Caco-2 (cell line): ENCODE measurements around the gene SMIM35. TPM values are rescaled to one million over a fixed set of nuclear protein-coding genes. Genes with fewer than 3 reads are reported as not detected.
"Not testable (repeated sequence)": the region's sequence is repeated elsewhere in the genome, so short reads cannot be mapped to it uniquely, and the experiment has no call there.

Experiments used
- BruUV-seq: library from RNA; stranded (reverse); fragments of 400-500 nt; replicated peaks from 2 replicates; lab custom pipeline; 2021; lab: Mats Ljungman, UMichigan
- CTCF ChIA-PET: fragments of 300-600 bp; sonication (Branson Sonifier 250); formaldehyde crosslinking; loops from one replicate; lab custom pipeline; 2022; ENCODE audit warnings: antibody characterized with exemption; lab: Charles Lee
- POLR2A ChIA-PET: fragments of 300-600 bp; sonication (Branson Sonifier 250); formaldehyde crosslinking; loops from one replicate; lab custom pipeline; 2022; ENCODE audit warnings: antibody characterized with exemption; lab: Charles Lee
- DNase-seq, 2 experiments: peaks; one replicate each; pipeline versions ENCODE4 v3.0.0 to v3.0.0-alpha.2; 2020 to 2022
- H3K27me3 ChIP-seq: replicated peaks from 2 replicates; pipeline ENCODE4 v1.6.0; 2011; ENCODE audit warnings: low read length; ENCODE audit not compliant: control insufficient read depth, insufficient read depth
- H3K36me3 ChIP-seq: 2 replicates; pipeline ENCODE4 v1.5.1; 2011; ENCODE audit warnings: low read length; ENCODE audit not compliant: control insufficient read depth, insufficient read depth
- H3K4me1 ChIP-seq: fragments of 250-450 bp; sonication (Bioruptor Pico); 2 replicates; pipeline ENCODE4 v1.5.1; 2020; ENCODE audit warnings: mild to moderate bottlenecking
- H3K4me3 ChIP-seq: 2 replicates; pipeline ENCODE4 v1.5.1; 2011; ENCODE audit warnings: low read depth, mild to moderate bottlenecking, control low read depth, low read length
- H3K9me3 ChIP-seq: fragments of 250-450 bp; sonication (Bioruptor Pico); 2 replicates; pipeline ENCODE4 v1.5.1; 2020; ENCODE audit warnings: mild to moderate bottlenecking, moderate library complexity
- H3K27ac Mint-ChIP-seq: one replicate; pipeline ENCODE4 v1.8.0; 2022; ENCODE audit warnings: mixed read lengths; ENCODE audit not compliant: unreplicated experiment
- H3K27me3 Mint-ChIP-seq: one replicate; pipeline ENCODE4 v1.8.0; 2022; ENCODE audit warnings: mixed read lengths; ENCODE audit not compliant: insufficient read depth, unreplicated experiment
- H3K36me3 Mint-ChIP-seq: one replicate; pipeline ENCODE4 v1.8.0; 2022; ENCODE audit warnings: mild to moderate bottlenecking, mixed read lengths; ENCODE audit not compliant: insufficient read depth, unreplicated experiment
- H3K4me1 Mint-ChIP-seq: one replicate; pipeline ENCODE4 v1.8.0; 2022; ENCODE audit warnings: low read depth, mixed read lengths; ENCODE audit not compliant: unreplicated experiment
- H3K4me3 Mint-ChIP-seq: one replicate; pipeline ENCODE4 v1.8.0; 2022; ENCODE audit warnings: mild to moderate bottlenecking, moderate library complexity, mixed read lengths; ENCODE audit not compliant: unreplicated experiment
- H3K9me3 Mint-ChIP-seq: one replicate; pipeline ENCODE4 v1.8.0; 2022; ENCODE audit warnings: mixed read lengths; ENCODE audit not compliant: unreplicated experiment
- intact Hi-C: fragments of 100-400 bp; cut with micrococcal nuclease; formaldehyde crosslinking; loops from one replicate; pipeline ENCODE4 v1.10.0; 2022; ENCODE audit not compliant: unreplicated experiment
- total RNA-seq: library from RNA; stranded (reverse); gene quantifications from 2 replicates; pipeline ENCODE4 v1.2.3, GENCODE V29; 2022
- TF ChIP-seq, protein P1 (sequence below), 2 experiments: fragments of 200-600 bp in 1 of 2; IDR thresholded peaks; 1 replicate in 1 of 2; 2 replicates in 1 of 2; pipeline versions ENCODE4 v1.5.1 to v1.8.0; 2011 to 2022; ENCODE audit warnings: antibody characterized with exemption in 1 of 2, control low read depth in 1 of 2, inconsistent platforms in 1 of 2, low read depth in 1 of 2, low read length in 1 of 2, mild to moderate bottlenecking in 1 of 2, moderate library complexity in 1 of 2; ENCODE audit not compliant: insufficient read depth in 1 of 2, severe bottlenecking in 1 of 2, unreplicated experiment in 1 of 2

Gene SMIM35
- total RNA-seq, 1 experiment from 2014 or later: not detected

DNA sequence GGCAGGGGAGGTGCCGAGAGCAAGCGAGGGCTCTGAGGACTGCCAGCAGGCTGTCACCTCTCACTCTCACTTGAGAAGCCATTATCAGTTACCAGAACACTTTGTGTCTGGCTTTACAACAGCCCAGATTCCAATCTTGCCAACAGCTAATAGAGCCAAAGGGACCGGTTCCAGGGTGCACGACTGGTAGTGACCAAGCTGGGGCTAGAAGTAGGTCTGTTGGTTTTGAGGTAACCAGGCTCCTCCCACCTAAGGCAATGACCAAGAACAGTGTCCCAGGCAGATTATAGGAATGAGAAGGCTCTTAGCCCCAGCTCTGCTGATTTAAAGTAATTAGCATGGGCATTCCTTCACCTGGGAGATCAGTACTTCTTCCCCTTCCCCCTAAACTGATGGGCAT lies 107.8 kb downstream of the SMIM35 start:
- Histone ChIP-seq H3K4me1 (no peaks in the 10 kb centered on the region), H3K4me3 (no peak overlapping the region), H3K36me3 (no peaks in the 10 kb centered on the region), H3K27me3 (no peaks in the 10 kb centered on the region), H3K9me3 (no peaks in the 10 kb centered on the region)
- no TSS peak for BruUV-seq
- Mint-ChIP-seq H3K4me1 (peaks cover 6% of the 10 kb centered on the region), H3K9me3 (no peaks in the 10 kb centered on the region), H3K27ac (no peak overlapping the region), H3K36me3 (no peaks in the 10 kb centered on the region), H3K4me3 (no peak overlapping the region), H3K27me3 (peaks cover 6% of the 10 kb centered on the region)
- CTCF ChIA-PET: no interaction called here
- DNase-seq: no peak
- POLR2A ChIA-PET: interaction anchor here (0.5 kb wide), 1 partner anchor 540 kb away, joined by 5 read pairs; no protein-coding TSS in a partner anchor
- TF ChIP-seq, protein P1, sequence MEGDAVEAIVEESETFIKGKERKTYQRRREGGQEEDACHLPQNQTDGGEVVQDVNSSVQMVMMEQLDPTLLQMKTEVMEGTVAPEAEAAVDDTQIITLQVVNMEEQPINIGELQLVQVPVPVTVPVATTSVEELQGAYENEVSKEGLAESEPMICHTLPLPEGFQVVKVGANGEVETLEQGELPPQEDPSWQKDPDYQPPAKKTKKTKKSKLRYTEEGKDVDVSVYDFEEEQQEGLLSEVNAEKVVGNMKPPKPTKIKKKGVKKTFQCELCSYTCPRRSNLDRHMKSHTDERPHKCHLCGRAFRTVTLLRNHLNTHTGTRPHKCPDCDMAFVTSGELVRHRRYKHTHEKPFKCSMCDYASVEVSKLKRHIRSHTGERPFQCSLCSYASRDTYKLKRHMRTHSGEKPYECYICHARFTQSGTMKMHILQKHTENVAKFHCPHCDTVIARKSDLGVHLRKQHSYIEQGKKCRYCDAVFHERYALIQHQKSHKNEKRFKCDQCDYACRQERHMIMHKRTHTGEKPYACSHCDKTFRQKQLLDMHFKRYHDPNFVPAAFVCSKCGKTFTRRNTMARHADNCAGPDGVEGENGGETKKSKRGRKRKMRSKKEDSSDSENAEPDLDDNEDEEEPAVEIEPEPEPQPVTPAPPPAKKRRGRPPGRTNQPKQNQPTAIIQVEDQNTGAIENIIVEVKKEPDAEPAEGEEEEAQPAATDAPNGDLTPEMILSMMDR (IDR thresholded peaks at IDR 0.05; ENCODE audit: insufficient read depth in 1 of 2, low read depth in 1 of 2, low read length in 1 of 2, severe bottlenecking in 1 of 2, unreplicated experiment in 1 of 2): no peak
- intact Hi-C loops: no loop called here

DNA sequence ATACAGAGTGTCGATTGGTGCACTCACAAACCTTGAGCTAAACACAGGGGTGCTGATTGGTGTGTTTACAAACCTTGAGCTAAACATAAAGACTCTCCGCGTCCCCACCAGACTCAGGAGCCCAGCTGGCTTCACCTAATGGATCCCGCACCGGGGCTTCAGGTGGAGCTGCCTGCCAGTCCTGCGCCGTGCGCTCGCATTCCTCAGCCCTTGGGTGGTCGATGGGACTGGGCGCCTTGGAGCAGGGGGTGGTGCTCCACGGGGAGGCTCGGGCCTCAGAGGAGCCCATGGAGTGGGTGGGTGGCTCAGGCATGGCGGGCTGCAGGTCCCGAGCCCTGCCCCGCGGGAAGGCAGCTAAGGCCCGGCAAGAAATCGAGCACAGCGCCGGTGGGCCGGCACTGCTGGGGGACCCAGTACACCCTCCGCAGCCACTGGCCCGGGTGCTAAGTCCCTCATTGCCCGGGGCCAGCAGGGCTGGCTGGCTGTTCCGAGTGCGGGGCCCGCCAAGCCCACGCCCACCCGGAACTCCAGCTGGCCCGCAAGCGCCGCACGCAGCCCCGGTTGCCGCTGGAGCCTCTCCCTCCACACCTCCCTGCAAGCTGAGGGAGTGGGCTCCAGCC lies 108.4 kb downstream of the SMIM35 start:
- H3K36me3 Mint-ChIP-seq, H3K4me3 Mint-ChIP-seq, H3K27ac Mint-ChIP-seq, DNase-seq, BruUV-seq, H3K9me3 Mint-ChIP-seq, POLR2A ChIA-PET, H3K4me1 Mint-ChIP-seq, H3K4me1 ChIP-seq, H3K27me3 ChIP-seq, H3K9me3 ChIP-seq, H3K27me3 Mint-ChIP-seq, H3K36me3 ChIP-seq, intact Hi-C loops, H3K4me3 ChIP-seq: not testable (repeated sequence)
- CTCF ChIA-PET: interaction anchor here (0.7 to 1.5 kb wide), 2 partner anchors 31 to 169 kb away, joined by 3 to 6 read pairs; no protein-coding TSS in a partner anchor

- H3K9me3 ChIP-seq, H3K4me3 ChIP-seq, H3K27ac Mint-ChIP-seq, POLR2A ChIA-PET, intact Hi-C loops, DNase-seq, H3K27me3 ChIP-seq, BruUV-seq, H3K4me1 Mint-ChIP-seq, H3K27me3 Mint-ChIP-seq, H3K36me3 Mint-ChIP-seq, H3K36me3 ChIP-seq, H3K9me3 Mint-ChIP-seq, H3K4me3 Mint-ChIP-seq, H3K4me1 ChIP-seq: not testable (repeated sequence)
- CTCF ChIA-PET: interaction anchor here (0.7 to 1.5 kb wide), 2 partner anchors 31 to 168 kb away, joined by 3 to 6 read pairs; no protein-coding TSS in a partner anchor
Observed at GRCh38 chr11:117977612-117978264, 109.0 kb downstream of the SMIM35 start.

DNA sequence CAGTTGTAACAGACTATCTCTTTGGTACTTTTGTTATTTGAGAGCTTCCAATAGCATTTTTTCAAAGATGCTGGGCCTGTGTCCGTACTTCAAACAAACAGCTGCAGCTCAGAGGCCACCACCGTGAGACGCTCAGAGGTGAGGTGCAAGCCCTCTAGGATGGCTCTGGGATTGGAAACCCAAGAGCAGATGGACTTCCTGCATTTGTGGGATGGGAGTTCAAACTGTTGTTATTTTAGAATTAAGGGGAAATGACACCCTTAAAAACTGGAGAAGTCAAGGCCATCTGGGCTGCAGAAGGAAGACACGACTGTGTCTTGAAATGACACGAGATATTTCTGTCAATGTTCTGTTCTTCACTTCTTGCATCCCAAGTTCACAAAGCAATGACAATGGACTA lies 109.7 kb downstream of the SMIM35 start:
- DNase-seq: no peak
- H3K27me3 ChIP-seq: no peaks in the 10 kb centered on the region
- Mint-ChIP-seq H3K9me3 (no peaks in the 10 kb centered on the region), H3K4me3 (no peak overlapping the region), H3K36me3 (no peaks in the 10 kb centered on the region), H3K27ac (no peak overlapping the region), H3K27me3 (peaks cover 6% of the 10 kb centered on the region), H3K4me1 (peaks cover 6% of the 10 kb centered on the region)
- no peak overlapping the region for H3K4me3 ChIP-seq
- POLR2A ChIA-PET: interaction anchor here (0.7 kb wide), 1 partner anchor 176 kb away, joined by 4 read pairs; no protein-coding TSS in a partner anchor
- H3K36me3 ChIP-seq: no peaks in the 10 kb centered on the region
- no TSS peak for BruUV-seq
- CTCF ChIA-PET: no interaction called here
- H3K9me3 ChIP-seq: no peaks in the 10 kb centered on the region
- TF ChIP-seq, protein P1 (IDR thresholded peaks at IDR 0.05; ENCODE audit: insufficient read depth in 1 of 2, low read depth in 1 of 2, low read length in 1 of 2, severe bottlenecking in 1 of 2, unreplicated experiment in 1 of 2): no peak
- no peaks in the 10 kb centered on the region for H3K4me1 ChIP-seq
- intact Hi-C loops: no loop called here
